ENCODE results near the gene CCDC187.
A peak's percentile ranks its signal among the peaks of the same experiment; 100 is the strongest.
"Not testable (repeated sequence)": the region's sequence is repeated elsewhere in the genome, so short reads cannot be mapped to it uniquely, and the experiment has no call there.

The CCDC187 gene

GRCh38 chr9:136326761-136327303 lies 22.9 kb upstream of the CCDC187 start:
- DNase-seq, result no peak

GRCh38 chr9:136326061-136326760 lies 22.3 kb upstream of the CCDC187 start:
- DNase-seq, result no peak

GRCh38 chr9:136325358-136325757 lies 21.5 kb upstream of the CCDC187 start:
- no peak for DNase-seq

GRCh38 chr9:136324501-136325300 lies 20.8 kb upstream of the CCDC187 start:
- DNase-seq, result no peak

- peak in 1 of 2 experiments; percentile 29 for DNase-seq
Observed at GRCh38 chr9:136323371-136323789, 19.5 kb upstream of the CCDC187 start.

GRCh38 chr9:136322756-136323330 lies 18.9 kb upstream of the CCDC187 start:
- DNase-seq, result no peak

GRCh38 chr9:136321561-136321960 lies 17.7 kb upstream of the CCDC187 start:
- no peak for DNase-seq

- not testable (repeated sequence) for DNase-seq
Observed at GRCh38 chr9:136320972-136321371, 17.1 kb upstream of the CCDC187 start.

GRCh38 chr9:136319955-136320354 lies 16.1 kb upstream of the CCDC187 start:
- DNase-seq, result not testable (repeated sequence)

GRCh38 chr9:136319244-136319643 lies 15.3 kb upstream of the CCDC187 start:
- DNase-seq, result not testable (repeated sequence)

- no peak for DNase-seq
Observed at GRCh38 chr9:136318776-136319241, 14.9 kb upstream of the CCDC187 start.

- DNase-seq, result no peak
Observed at GRCh38 chr9:136318111-136318775, 14.3 kb upstream of the CCDC187 start.

GRCh38 chr9:136317695-136318094 lies 13.8 kb upstream of the CCDC187 start:
- DNase-seq, result no peak

- no peak for DNase-seq
Observed at GRCh38 chr9:136316896-136317676, 13.2 kb upstream of the CCDC187 start.

GRCh38 chr9:136316271-136316751 lies 12.4 kb upstream of the CCDC187 start:
- no peak for DNase-seq

- DNase-seq, result no peak
Observed at GRCh38 chr9:136314944-136315343, 11.1 kb upstream of the CCDC187 start.

GRCh38 chr9:136314056-136314416 lies 10.1 kb upstream of the CCDC187 start:
- no peak for DNase-seq

- no peak for DNase-seq
Observed at GRCh38 chr9:136313111-136314055, 9.5 kb upstream of the CCDC187 start.

- peak in 1 of 2 experiments; percentile 19 for DNase-seq
Observed at GRCh38 chr9:136312436-136312835, 8.5 kb upstream of the CCDC187 start.

GRCh38 chr9:136312009-136312375 lies 8.1 kb upstream of the CCDC187 start:
- no peak for DNase-seq

Data from NCI-H2081 (cell line).